ENCODE measurements around the gene MTMR12. TPM values are rescaled to one million over a fixed set of nuclear protein-coding genes. Genes with fewer than 3 reads are reported as not detected.

The MTMR12 gene, protein sequence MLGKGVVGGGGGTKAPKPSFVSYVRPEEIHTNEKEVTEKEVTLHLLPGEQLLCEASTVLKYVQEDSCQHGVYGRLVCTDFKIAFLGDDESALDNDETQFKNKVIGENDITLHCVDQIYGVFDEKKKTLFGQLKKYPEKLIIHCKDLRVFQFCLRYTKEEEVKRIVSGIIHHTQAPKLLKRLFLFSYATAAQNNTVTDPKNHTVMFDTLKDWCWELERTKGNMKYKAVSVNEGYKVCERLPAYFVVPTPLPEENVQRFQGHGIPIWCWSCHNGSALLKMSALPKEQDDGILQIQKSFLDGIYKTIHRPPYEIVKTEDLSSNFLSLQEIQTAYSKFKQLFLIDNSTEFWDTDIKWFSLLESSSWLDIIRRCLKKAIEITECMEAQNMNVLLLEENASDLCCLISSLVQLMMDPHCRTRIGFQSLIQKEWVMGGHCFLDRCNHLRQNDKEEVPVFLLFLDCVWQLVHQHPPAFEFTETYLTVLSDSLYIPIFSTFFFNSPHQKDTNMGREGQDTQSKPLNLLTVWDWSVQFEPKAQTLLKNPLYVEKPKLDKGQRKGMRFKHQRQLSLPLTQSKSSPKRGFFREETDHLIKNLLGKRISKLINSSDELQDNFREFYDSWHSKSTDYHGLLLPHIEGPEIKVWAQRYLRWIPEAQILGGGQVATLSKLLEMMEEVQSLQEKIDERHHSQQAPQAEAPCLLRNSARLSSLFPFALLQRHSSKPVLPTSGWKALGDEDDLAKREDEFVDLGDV
- total RNA-seq (ENCODE audit: unreplicated experiment): 25.6 TPM
- long read RNA-seq, full-length matches to known transcripts: 1 of 2 reads
- long read RNA-seq, partial matches to known transcripts: 1 of 2 reads
- long read RNA-seq, other reads (novel, unspliced or antisense): 0 of 2 reads

DNA sequence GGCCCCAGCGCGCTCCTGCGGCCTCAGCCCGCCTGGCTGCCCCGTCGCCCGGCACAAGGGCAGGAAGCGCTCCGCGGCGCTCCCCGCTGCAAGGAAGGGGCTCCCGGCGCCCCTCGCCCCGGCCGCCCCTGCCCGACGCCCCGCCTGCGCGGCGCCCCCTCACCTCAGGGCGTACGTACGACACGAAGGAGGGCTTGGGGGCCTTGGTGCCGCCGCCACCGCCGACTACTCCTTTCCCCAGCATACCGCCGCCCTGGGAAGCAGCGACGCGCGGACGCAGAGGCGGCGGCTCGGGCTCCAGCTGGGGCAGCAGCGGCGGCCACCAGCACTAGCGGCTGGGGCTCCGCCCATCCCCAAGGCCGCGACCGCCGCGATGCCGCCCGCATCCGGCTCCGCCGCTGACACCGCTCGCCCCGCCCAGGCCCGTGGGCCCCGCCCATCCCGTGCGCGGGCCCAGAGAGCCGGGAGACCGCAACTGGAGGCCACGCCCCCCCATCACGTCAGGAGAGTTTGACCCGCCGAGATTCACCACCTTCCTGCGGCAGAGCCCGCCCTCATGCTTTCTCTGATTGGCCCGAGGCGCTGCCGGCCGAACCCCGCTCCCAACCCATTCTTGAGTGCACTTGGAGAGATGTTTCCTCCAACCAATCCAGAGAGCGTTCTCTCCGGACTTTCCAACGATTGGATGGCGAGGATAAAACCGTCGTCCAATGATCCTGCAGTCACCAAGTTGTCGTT is at the start of gene MTMR12:
Gene MTMR12 (minus strand): TSS at position 345 of the 738 bp plus-strand sequence. CDS start 101 bp downstream, at position 244.
- H3K4me1 Mint-ChIP-seq (ENCODE audit: low read depth, unreplicated experiment): peaks cover 18% of the 10 kb centered on the region
- TF ChIP-seq CTCF (IDR thresholded peaks at IDR 0.05; ENCODE audit: partially characterized antibody, unreplicated experiment): no peak

DNA sequence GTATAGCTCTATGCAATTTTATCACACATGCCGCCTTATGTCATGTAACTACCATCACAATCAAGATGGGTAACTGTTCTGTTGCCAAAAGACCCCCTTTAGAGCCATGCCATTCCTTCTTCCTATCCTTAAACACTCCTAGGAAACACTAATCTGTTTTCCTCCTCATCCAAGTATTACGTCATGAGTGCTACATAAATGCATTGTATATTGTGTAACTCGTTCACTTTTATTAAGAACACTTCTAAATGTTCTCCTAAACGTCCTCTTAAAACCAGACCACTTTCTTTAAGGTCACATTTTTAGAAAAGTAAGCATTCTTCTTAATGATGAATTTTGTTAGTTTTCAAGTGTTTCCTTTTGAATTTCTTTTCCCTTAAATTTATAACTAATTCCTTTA is 49.8 kb upstream of the MTMR12 start:
- Mint-ChIP-seq H3K9me3 (ENCODE audit: unreplicated experiment) (no peaks in the 10 kb centered on the region), H3K4me1 (ENCODE audit: low read depth, unreplicated experiment) (no peaks in the 10 kb centered on the region), H3K27ac (ENCODE audit: unreplicated experiment) (no peak overlapping the region), H3K27me3 (ENCODE audit: unreplicated experiment) (no peaks in the 10 kb centered on the region), H3K36me3 (ENCODE audit: unreplicated experiment) (no peaks in the 10 kb centered on the region), H3K4me3 (ENCODE audit: unreplicated experiment) (no peak overlapping the region)
- DNase-seq: no peak
- TF ChIP-seq CTCF (IDR thresholded peaks at IDR 0.05; ENCODE audit: partially characterized antibody, unreplicated experiment): no peak

More for the DNA sequence above, at the start of gene MTMR12:
- Mint-ChIP-seq H3K27me3 (ENCODE audit: unreplicated experiment) (peaks cover 2% of the 10 kb centered on the region), H3K4me3 (ENCODE audit: unreplicated experiment) (peak within 1 kb of the TSS; percentile 88), H3K9me3 (ENCODE audit: unreplicated experiment) (peaks cover 6% of the 10 kb centered on the region), H3K36me3 (ENCODE audit: unreplicated experiment) (no peaks in the 10 kb centered on the region), H3K27ac (ENCODE audit: unreplicated experiment) (peak within 1 kb of the TSS; percentile 84)
- peak; percentile 100 for DNase-seq

- no peak for TF ChIP-seq CTCF (IDR thresholded peaks at IDR 0.05; ENCODE audit: partially characterized antibody, unreplicated experiment)
- no peaks in the 10 kb centered on the region for H3K4me1 Mint-ChIP-seq (ENCODE audit: low read depth, unreplicated experiment)
- no peak for DNase-seq
- no peak overlapping the region for H3K27ac Mint-ChIP-seq (ENCODE audit: unreplicated experiment)
- H3K27me3 Mint-ChIP-seq (ENCODE audit: unreplicated experiment): no peaks in the 10 kb centered on the region
- H3K9me3 Mint-ChIP-seq (ENCODE audit: unreplicated experiment): no peaks in the 10 kb centered on the region
- no peak overlapping the region for H3K4me3 Mint-ChIP-seq (ENCODE audit: unreplicated experiment)
- no peaks in the 10 kb centered on the region for H3K36me3 Mint-ChIP-seq (ENCODE audit: unreplicated experiment)
These were observed 48.2 kb upstream of the MTMR12 start for GRCh38 chr5:32360906-32361305.

DNA sequence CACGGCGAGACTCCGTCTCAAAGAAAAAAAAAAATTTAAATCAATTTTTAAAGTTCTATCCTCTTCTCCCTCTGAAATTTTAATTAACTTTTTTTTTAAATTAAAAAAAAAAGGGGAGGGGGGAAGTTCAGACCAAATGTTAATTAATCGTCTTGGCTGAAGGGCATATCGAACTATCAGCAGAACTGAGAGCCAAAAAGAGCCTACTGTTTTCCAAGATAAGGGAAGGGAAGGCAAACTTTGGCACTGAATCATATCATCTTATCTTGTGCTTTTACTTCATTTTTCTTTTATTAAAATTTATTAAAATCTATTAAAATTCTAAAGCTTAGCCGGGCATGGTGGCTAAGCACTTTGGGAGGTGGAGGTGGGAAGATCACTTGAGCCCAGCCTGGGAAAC is 45.9 kb upstream of the MTMR12 start:
- no peaks in the 10 kb centered on the region for H3K36me3 Mint-ChIP-seq (ENCODE audit: unreplicated experiment)
- no peak overlapping the region for H3K27ac Mint-ChIP-seq (ENCODE audit: unreplicated experiment)
- H3K27me3 Mint-ChIP-seq (ENCODE audit: unreplicated experiment): no peaks in the 10 kb centered on the region
- H3K4me3 Mint-ChIP-seq (ENCODE audit: unreplicated experiment): no peak overlapping the region
- no peaks in the 10 kb centered on the region for H3K4me1 Mint-ChIP-seq (ENCODE audit: low read depth, unreplicated experiment)
- no peak for TF ChIP-seq CTCF (IDR thresholded peaks at IDR 0.05; ENCODE audit: partially characterized antibody, unreplicated experiment)
- no peak for DNase-seq
- H3K9me3 Mint-ChIP-seq (ENCODE audit: unreplicated experiment): no peaks in the 10 kb centered on the region

All from glutamatergic neuron (in vitro differentiated cells).